H1 (cell line): ENCODE results near the gene ZBTB1.

Experiments used
- HDAC2 ChIP-seq, 2 experiments: fragments of 300-600 bp in 1 of 2; sonication (generic) in 1 of 2; IDR thresholded peaks; 2 replicates each; pipeline ENCODE4 v1.6.1; 2011 to 2012; ENCODE audit warnings: low read depth in 2 of 2, low read length in 2 of 2, mild to moderate bottlenecking in 2 of 2, moderate library complexity in 2 of 2, borderline replicate concordance in 1 of 2, inconsistent platforms in 1 of 2
- NRF1 ChIP-seq: IDR thresholded peaks from 2 replicates; pipeline ENCODE4 v1.6.1; 2011; ENCODE audit warnings: mild to moderate bottlenecking, low read depth, low read length, improper control_type of control experiment
- PHF8 ChIP-seq: fragments of 200-600 bp; sonication (generic); conservative IDR thresholded peaks from 2 replicates; pipeline ENCODE4 v1.7.1; 2012; ENCODE audit warnings: low read depth, mild to moderate bottlenecking, inconsistent platforms, low read length, moderate library complexity
- RAD21 ChIP-seq, 2 experiments: IDR thresholded peaks in 1 of 2; conservative IDR thresholded peaks in 1 of 2; 2 replicates each; pipeline ENCODE4 v1.6.1; 2011; ENCODE audit warnings: low read depth in 2 of 2, low read length in 2 of 2, improper control_type of control experiment in 1 of 2, inconsistent platforms in 1 of 2, mild to moderate bottlenecking in 1 of 2, moderate library complexity in 1 of 2
- TF ChIP-seq, protein P1 (sequence below), 3 experiments: IDR thresholded peaks; 1 replicate in 2 of 3; 2 replicates in 1 of 3; pipeline versions ENCODE4 v1.5.1 to v1.6.1; 2011; ENCODE audit warnings: low read length in 3 of 3, mild to moderate bottlenecking in 3 of 3, inconsistent platforms in 2 of 3, low read depth in 1 of 3, moderate library complexity in 1 of 3; ENCODE audit not compliant: insufficient read depth in 1 of 3; ENCODE audit errors: control extremely low read depth in 1 of 3

DNA sequence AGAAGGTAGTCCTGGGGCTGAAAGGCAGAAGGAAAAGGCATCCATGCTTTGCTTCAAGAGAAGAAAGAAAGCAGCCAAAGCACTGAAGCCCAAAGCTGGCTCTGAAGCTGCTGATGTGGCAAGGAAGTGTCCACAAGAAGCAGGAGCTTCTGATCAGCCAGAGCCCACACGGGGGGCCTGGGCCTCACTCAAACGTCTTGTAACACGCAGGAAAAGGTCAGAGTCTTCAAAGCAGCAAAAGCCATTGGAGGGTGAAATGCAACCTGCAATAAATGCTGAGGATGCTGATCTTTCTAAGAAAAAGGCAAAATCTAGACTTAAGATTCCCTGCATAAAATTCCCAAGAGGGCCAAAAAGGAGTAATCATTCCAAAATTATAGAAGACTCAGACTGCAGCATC is 36.1 kb upstream of the ZBTB1 start:
- TF ChIP-seq HDAC2 (IDR thresholded peaks at IDR 0.05; ENCODE audit: borderline replicate concordance in 1 of 2, low read depth in 2 of 2, low read length in 2 of 2) = no peak
- TF ChIP-seq, protein P1, sequence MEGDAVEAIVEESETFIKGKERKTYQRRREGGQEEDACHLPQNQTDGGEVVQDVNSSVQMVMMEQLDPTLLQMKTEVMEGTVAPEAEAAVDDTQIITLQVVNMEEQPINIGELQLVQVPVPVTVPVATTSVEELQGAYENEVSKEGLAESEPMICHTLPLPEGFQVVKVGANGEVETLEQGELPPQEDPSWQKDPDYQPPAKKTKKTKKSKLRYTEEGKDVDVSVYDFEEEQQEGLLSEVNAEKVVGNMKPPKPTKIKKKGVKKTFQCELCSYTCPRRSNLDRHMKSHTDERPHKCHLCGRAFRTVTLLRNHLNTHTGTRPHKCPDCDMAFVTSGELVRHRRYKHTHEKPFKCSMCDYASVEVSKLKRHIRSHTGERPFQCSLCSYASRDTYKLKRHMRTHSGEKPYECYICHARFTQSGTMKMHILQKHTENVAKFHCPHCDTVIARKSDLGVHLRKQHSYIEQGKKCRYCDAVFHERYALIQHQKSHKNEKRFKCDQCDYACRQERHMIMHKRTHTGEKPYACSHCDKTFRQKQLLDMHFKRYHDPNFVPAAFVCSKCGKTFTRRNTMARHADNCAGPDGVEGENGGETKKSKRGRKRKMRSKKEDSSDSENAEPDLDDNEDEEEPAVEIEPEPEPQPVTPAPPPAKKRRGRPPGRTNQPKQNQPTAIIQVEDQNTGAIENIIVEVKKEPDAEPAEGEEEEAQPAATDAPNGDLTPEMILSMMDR (IDR thresholded peaks at IDR 0.05; ENCODE audit: control extremely low read depth in 1 of 3, insufficient read depth in 1 of 3, low read depth in 1 of 3, low read length in 3 of 3) = no peak
- no peak for TF ChIP-seq PHF8
- no peak for TF ChIP-seq NRF1
- no peak for TF ChIP-seq RAD21 (IDR thresholded peaks at IDR 0.05 in 1 of 2, conservative IDR thresholded peaks at IDR 0.05 in 1 of 2; ENCODE audit: low read depth in 2 of 2, low read length in 2 of 2)
